ENCODE measurements around the gene ZDHHC14.

Gene ZDHHC14

DNA sequence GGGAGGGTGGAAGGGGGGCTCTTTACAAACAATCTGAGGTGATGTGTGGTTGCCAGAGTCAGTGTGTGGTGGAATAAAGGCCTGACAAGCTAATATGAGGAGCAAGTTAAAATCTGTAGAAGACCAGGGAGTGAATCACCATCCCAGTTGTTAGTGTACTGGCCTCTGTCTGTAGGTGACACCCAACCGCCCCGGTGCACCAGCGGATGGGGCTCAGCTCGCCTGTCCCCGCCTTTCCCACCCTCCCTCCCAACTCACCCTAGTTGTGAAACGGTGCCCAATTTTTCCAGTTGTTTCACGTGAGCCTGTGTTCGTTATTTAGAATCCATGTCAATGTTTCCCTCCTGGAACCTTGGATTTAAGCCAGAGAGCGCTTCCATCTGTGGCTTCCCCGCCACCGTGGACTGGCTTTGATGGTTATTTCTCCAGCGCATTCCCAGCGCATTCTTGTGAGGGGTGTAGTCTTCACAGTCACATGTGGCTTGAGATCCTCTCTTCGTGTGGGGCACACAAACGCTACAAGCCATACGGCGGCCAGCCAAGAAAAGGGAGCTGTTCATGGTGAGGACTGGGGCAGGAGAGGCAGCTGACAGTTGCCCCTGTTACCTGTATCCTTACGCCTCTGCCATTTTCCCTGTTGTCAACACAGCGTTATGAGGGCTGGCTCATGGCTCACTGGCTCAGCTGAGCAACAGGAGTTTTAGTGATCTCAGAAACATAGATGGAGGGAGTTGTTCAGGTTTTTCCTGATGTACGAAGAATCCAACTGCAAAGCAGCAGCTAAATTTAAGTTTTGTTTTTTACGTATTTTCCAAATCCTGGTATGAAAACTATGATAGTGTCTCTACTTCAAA lies 137.6 kb downstream of the ZDHHC14 start:
- no peak for DNase-seq (ENCODE audit: low spot score)

DNA sequence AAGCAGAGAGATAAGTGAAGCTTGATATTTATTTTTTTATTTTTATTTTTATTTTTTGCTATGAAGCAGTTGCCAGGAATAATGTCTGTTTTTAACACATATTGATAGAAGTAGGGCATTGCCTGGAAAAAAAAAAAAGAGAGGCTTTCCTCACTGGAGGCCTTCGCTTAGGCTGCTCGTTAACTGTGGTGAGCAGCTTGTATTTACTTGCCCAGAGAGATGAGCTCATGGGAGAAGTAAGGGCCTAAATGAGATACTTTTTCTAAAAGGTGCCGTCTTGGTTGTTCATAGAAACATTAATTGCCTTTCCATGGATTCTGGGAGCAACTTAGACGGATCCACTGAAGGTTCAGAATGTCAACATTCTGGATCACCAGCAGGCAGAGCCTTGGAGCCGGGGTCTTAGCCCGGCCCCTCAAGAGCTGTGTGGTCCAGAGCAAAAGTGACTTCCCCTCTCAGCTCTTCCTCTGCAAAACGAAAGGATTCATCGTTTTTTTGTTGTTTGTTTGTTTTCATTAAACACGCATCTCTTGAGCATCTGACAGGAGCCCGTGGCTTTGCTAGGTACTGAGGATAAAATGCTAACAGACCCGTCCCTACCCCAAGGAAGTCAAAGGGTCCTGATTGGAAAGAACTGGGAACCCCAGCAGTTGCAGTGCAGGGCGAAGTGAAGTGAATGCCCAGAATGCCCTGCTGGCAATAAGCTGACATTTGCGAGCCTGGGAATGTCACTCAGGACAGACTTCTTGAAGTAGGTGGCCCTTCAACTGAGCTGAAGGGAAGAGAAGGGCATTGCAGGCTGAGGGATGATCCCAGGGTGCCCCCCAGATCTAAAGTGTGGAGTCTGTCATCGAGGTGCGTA lies 138.5 kb downstream of the ZDHHC14 start:
- no peak for DNase-seq (ENCODE audit: low spot score)

- DNase-seq (ENCODE audit: low spot score), result no peak
These were observed 139.1 kb downstream of the ZDHHC14 start for GRCh38 chr6:157520117-157520406.

DNA sequence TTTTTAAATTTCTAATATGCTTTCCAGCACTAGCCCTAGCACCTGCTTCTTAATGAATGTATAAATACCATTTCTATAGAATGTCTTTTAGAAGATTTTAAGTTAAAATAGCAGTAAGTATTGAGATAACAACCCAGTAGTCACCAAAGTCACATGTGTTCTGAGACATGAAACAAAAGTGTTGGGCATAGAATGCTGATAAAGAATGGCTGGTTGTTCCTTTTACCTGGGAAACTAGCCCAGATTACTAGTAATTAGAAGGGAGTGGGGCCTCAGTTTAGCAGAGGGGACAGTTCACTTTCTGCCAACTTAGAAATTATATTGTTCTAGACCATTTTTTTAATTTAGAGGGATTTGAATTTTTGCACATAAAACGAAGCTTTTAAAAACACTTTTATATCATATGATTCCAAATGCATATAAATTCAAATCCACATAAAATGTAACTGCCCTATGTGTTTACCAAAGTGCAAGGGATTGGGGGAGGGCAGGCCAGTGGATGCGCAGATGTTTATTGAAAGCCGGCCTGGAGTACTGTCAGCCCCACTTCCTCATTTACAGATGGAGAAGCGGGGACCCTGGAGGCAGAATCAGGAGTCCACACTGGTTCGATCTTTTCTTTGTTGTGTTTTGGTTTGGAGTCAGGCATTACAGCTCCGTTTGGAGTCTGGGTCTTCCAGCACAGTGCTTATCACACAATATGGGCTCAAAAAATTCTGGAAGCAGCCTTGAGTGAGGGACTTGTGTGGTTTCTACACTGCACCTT lies 139.8 kb downstream of the ZDHHC14 start:
- DNase-seq (ENCODE audit: low spot score), result no peak

GRCh38 chr6:157521362-157522335 lies 140.7 kb downstream of the ZDHHC14 start:
- no peak for DNase-seq (ENCODE audit: low spot score)

DNA sequence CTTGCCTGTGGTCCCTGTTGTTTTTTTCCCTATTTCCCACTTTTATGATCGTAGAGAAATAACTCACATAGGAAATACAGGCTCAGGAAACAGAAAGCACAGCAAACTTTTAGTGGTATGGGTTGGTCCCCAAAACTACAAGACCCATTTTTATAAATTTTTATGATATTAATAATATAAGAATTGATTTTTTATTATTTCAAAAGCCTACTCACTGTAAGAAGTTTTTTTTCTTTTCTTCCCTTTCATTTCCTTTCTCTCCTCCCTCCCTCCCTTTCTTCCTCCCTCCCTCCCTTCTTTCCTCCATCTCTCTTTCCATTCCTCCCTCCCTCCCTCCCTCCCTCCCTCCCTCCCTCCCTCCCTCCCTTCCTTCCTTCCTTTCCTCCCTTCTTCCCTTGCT lies 141.5 kb downstream of the ZDHHC14 start:
- no peak for DNase-seq (ENCODE audit: low spot score)

DNA sequence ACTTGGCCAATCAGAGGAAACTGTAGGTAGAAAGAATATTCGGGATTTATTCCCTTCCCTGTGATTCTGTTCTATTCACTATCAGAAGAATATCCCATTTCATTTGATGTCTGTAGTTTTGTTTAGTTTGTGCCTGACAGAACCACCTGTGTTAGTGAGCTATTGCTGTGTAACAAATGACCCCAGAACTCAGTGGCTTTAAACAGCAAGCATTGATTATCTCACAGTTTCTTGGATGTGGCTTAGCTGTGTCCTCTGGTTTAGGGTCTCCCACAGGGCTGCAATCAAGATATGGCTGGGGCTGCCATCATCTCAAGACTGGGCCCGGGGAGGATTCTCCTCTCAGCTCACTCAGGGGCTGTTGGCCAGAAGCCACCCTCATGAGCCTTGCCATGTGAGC lies 143.7 kb downstream of the ZDHHC14 start:
- DNase-seq (ENCODE audit: low spot score), result no peak

- no peak for DNase-seq (ENCODE audit: low spot score)
These were observed 144.4 kb downstream of the ZDHHC14 start for GRCh38 chr6:157525292-157525889.

DNA sequence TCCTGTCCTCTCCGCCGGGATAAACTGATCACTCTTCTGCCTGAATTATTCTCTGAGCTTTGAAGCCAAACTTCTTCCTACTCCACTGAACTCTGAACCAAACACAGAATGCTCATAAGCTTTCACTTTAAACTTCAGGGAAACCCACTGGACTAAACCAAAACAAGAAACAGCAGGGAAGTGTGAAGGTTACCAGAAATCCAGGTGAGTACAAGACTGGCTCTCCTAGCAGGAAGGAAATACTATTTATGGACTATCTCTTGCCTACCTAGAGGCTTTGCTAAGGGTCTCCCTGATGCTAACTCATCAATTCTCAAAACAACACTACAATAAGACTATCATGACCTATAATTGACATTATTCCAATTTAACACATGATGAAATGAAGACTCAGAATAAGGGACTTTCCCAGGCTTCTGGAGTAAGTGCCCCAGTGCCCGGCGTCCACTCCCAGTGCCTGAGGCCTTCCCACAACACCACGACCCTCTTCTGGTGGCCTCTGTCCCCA lies 145.0 kb downstream of the ZDHHC14 start:
- no peak for DNase-seq (ENCODE audit: low spot score)

- no peak for DNase-seq (ENCODE audit: low spot score)
These were observed 146.5 kb downstream of the ZDHHC14 start for GRCh38 chr6:157527471-157527907.

DNA sequence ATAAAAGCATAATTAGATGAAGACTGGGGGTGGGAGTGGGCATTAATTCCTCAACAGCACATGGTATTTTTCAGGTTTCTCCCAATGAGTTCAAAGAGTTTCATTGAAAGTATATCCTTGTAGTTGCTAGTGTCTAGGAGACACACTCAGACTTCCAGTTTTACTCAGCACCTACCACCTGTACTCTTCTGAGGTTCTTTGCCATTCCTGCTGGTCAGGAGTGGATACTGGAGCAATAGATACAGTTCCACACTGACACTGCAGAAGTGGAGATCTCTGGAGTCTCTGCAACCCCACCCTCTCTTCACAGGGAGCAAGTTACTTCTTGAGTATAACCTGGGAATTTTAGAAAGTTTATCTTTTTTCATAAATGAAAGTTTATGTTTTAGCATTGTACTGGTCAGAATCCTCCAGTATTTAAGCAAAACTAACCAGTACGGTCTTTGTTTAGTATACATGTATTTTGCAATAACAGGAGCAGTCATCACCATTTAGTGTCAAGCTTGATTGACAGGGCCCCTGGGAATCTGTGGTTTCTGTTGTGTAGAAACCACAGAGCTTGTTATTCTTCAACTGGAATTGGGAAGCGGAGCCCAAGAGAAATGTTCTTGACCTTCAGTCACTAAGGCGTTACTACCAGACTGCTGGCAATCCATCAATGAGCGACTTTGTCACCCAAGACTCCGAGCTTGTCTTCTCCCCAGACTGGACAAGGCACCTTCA lies 148.1 kb downstream of the ZDHHC14 start:
- DNase-seq (ENCODE audit: low spot score), result no peak

DNA sequence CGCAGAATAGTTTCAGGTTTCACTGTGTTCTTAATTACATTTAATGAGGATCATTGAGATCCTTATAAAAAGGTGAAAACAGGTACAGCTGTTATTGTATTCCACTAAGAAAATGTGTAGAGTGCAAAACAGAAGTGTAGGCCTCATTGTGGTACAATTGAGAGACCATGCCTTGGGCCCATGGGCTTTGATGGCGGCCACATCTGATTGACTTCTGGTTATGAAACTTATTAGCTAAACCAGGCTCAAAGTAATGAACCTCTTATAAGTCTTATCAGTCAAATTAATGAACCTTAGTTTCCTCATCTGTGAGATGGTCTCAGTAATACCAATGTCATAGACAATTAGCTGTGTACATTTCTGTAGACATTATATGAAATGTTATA lies 148.7 kb downstream of the ZDHHC14 start:
- DNase-seq (ENCODE audit: low spot score), result no peak

DNA sequence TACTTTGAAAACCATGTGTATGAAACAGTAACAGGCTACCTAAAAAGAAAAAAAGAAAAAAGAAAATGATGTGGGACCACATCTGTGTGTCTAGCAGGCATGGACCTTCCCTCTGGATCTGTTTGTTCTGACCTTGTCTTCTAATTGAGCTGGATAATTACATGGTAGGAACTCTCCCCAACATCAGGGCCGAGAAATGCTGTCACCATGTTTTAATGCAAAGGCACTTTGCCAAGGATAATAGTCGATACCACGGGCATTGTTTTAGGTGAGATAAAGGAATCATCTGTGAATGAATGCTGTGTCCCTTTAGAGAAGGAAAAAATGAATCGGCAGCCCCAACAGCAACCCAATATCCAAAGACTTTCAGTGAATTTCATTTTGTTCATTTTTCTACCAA lies 149.1 kb downstream of the ZDHHC14 start:
- no peak for DNase-seq (ENCODE audit: low spot score)

- DNase-seq (ENCODE audit: low spot score), result no peak
These were observed 149.8 kb downstream of the ZDHHC14 start for GRCh38 chr6:157530724-157531168.

GRCh38 chr6:157531169-157531985 lies 150.4 kb downstream of the ZDHHC14 start:
- DNase-seq (ENCODE audit: low spot score), result no peak

DNA sequence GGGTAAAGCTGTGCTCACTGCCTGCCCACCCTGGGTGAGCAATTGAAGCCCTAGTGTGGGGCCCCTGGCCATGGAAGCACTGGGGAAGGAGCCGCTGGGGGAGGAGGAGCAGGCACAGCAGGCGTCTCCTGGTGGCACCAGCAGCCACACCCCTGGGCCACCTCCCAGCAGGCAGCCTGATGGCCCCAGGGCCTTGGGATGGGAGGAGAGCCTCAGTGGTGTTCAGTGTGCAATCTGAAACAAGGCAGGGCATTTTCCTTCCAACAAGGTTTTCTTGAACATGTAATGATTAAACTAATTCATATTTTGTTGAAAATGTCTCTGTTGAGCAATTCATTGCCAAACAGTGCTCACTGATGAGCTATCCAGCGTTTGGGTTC lies 151.0 kb downstream of the ZDHHC14 start:
- DNase-seq (ENCODE audit: low spot score), result no peak

GRCh38 chr6:157533048-157533871 lies 152.3 kb downstream of the ZDHHC14 start:
- DNase-seq (ENCODE audit: low spot score), result peak; percentile 74

All from ecto neural progenitor cell (in vitro differentiated cells).